Ascending aorta (tissue), 2 donors: ENCODE results near the gene ACTR2. TPM values are rescaled to one million over a fixed set of nuclear protein-coding genes. Genes with fewer than 3 reads are reported as not detected.

Source experiments
- DNase-seq, 2 donors: peaks; one replicate each; pipeline ENCODE4 v3.0.0-alpha.2; 2019; ENCODE audit warnings: low spot score in 2 of 2
- H3K27ac ChIP-seq, 2 donors: fragments of 200-600 bp; sonication (generic); one replicate each; pipeline ENCODE4 v1.5.1; 2016 to 2017; ENCODE audit warnings: mild to moderate bottlenecking in 1 of 2
- H3K27me3 ChIP-seq: fragments of 200-600 bp; sonication (generic); one replicate; pipeline ENCODE4 v1.5.1; 2017
- H3K36me3 ChIP-seq, 2 donors: fragments of 200-600 bp; sonication (generic); one replicate each; pipeline ENCODE4 v1.5.1; 2016
- H3K4me1 ChIP-seq, 2 donors: fragments of 200-600 bp; sonication (generic); one replicate each; pipeline ENCODE4 v1.5.1; 2016 to 2017; ENCODE audit warnings: mild to moderate bottlenecking in 1 of 2
- H3K4me3 ChIP-seq, 2 donors: fragments of 200-600 bp; sonication (generic); one replicate each; pipeline ENCODE4 v1.5.1; 2016 to 2017; ENCODE audit warnings: mild to moderate bottlenecking in 1 of 2
- H3K9me3 ChIP-seq, 2 donors: fragments of 200-600 bp; sonication (generic); one replicate each; pipeline ENCODE4 v1.5.1; 2016
- CTCF ChIP-seq, 3 experiments: fragments of 200-600 bp in 2 of 3; fragments of 450-650 bp in 1 of 3; sonication (generic) in 2 of 3; IDR thresholded peaks; one replicate each; pipeline ENCODE4 v1.5.1; 2016 to 2019; ENCODE audit warnings: antibody characterized with exemption in 3 of 3, mild to moderate bottlenecking in 1 of 3, moderate library complexity in 1 of 3
- intact Hi-C: fragments of 100-400 bp; cut with DNase I; formaldehyde crosslinking; loops from one replicate; pipeline ENCODE4 v1.15.1; 2023
- total RNA-seq: library from RNA; depleted of rRNA; stranded (reverse); fragments of >200 nt; gene quantifications from one replicate; pipeline ENCODE4 v1.1.0, GENCODE V29; 2016

ACTR2 gene
- total RNA-seq, 1 donor from 2014 or later, result 78.0 TPM

GRCh38 chr2:65279756-65280155, 52.1 kb downstream of the ACTR2 start:
- H3K27ac ChIP-seq, result no peak overlapping the region
- DNase-seq, result no peak
- no peaks in the 10 kb centered on the region for H3K4me1 ChIP-seq
- TF ChIP-seq CTCF (IDR thresholded peaks at IDR 0.05), result no peak
- no peaks in the 10 kb centered on the region for H3K27me3 ChIP-seq
- H3K36me3 ChIP-seq, result no peaks in the 10 kb centered on the region
- H3K9me3 ChIP-seq, result no peaks in the 10 kb centered on the region
- intact Hi-C loops, result no loop called here
- no peak overlapping the region for H3K4me3 ChIP-seq

GRCh38 chr2:65281627-65282351, 54.2 kb downstream of the ACTR2 start:
- DNase-seq, result no peak
- Histone ChIP-seq H3K4me3 (no peak overlapping the region), H3K4me1 (no peaks in the 10 kb centered on the region), H3K36me3 (no peaks in the 10 kb centered on the region), H3K27ac (no peak overlapping the region), H3K27me3 (no peaks in the 10 kb centered on the region), H3K9me3 (no peaks in the 10 kb centered on the region)
- intact Hi-C loops, result no loop called here
- no peak for TF ChIP-seq CTCF (IDR thresholded peaks at IDR 0.05)

GRCh38 chr2:65282477-65283053, 54.9 kb downstream of the ACTR2 start:
- no peak for TF ChIP-seq CTCF (IDR thresholded peaks at IDR 0.05)
- no peaks in the 10 kb centered on the region for H3K4me1 ChIP-seq
- H3K36me3 ChIP-seq, result no peaks in the 10 kb centered on the region
- H3K9me3 ChIP-seq, result no peaks in the 10 kb centered on the region
- H3K4me3 ChIP-seq, result no peak overlapping the region
- no peak overlapping the region for H3K27ac ChIP-seq
- H3K27me3 ChIP-seq, result no peaks in the 10 kb centered on the region
- no peak for DNase-seq
- intact Hi-C loops, result no loop called here

GRCh38 chr2:65287364-65287763, 59.7 kb downstream of the ACTR2 start:
- H3K4me1 ChIP-seq, result no peaks in the 10 kb centered on the region
- no peak for DNase-seq
- intact Hi-C loops, result no loop called here
- H3K4me3 ChIP-seq, result no peak overlapping the region
- H3K27ac ChIP-seq, result no peak overlapping the region
- H3K9me3 ChIP-seq, result no peaks in the 10 kb centered on the region
- no peaks in the 10 kb centered on the region for H3K36me3 ChIP-seq
- H3K27me3 ChIP-seq, result no peaks in the 10 kb centered on the region
- TF ChIP-seq CTCF (IDR thresholded peaks at IDR 0.05), result no peak

GRCh38 chr2:65291216-65292105, 63.8 kb downstream of the ACTR2 start:
- no peaks in the 10 kb centered on the region for H3K36me3 ChIP-seq
- H3K27ac ChIP-seq, result no peak overlapping the region
- no peaks in the 10 kb centered on the region for H3K27me3 ChIP-seq
- TF ChIP-seq CTCF (IDR thresholded peaks at IDR 0.05), result no peak
- no peak overlapping the region for H3K4me3 ChIP-seq
- intact Hi-C loops, result no loop called here
- H3K9me3 ChIP-seq, result no peaks in the 10 kb centered on the region
- no peak for DNase-seq
- no peaks in the 10 kb centered on the region for H3K4me1 ChIP-seq
